ENCODE measurements around the gene MCM3.

Gene MCM3

GRCh38 chr6:52305411-52305810 is 20.9 kb upstream of the MCM3 start:
- Histone ChIP-seq H3K4me3 (ENCODE audit: low read depth, low read length) (no peak overlapping the region), H3K9me3 (ENCODE audit: control insufficient read depth, insufficient read depth, low read depth, low read length) (no peaks in the 10 kb centered on the region), H3K27ac (ENCODE audit: extremely low read depth, low read depth, low read length) (no peak overlapping the region), H3K36me3 (ENCODE audit: control insufficient read depth in 2 of 2, insufficient read depth in 1 of 2, low read length in 2 of 2) (no peaks in the 10 kb centered on the region), H3K4me1 (ENCODE audit: control insufficient read depth, insufficient read depth, low read length) (no peaks in the 10 kb centered on the region)
- TF ChIP-seq ZNF658 (tag by site-specific recombination; IDR thresholded peaks at IDR 0.05) = no peak
- TF ChIP-seq, protein P1, sequence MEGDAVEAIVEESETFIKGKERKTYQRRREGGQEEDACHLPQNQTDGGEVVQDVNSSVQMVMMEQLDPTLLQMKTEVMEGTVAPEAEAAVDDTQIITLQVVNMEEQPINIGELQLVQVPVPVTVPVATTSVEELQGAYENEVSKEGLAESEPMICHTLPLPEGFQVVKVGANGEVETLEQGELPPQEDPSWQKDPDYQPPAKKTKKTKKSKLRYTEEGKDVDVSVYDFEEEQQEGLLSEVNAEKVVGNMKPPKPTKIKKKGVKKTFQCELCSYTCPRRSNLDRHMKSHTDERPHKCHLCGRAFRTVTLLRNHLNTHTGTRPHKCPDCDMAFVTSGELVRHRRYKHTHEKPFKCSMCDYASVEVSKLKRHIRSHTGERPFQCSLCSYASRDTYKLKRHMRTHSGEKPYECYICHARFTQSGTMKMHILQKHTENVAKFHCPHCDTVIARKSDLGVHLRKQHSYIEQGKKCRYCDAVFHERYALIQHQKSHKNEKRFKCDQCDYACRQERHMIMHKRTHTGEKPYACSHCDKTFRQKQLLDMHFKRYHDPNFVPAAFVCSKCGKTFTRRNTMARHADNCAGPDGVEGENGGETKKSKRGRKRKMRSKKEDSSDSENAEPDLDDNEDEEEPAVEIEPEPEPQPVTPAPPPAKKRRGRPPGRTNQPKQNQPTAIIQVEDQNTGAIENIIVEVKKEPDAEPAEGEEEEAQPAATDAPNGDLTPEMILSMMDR (tag by site-specific recombination; IDR thresholded peaks at IDR 0.05) = no peak
- no peak for TF ChIP-seq ZNF169 (tag by site-specific recombination; IDR thresholded peaks at IDR 0.05)
- TF ChIP-seq ZSCAN30 (tag by site-specific recombination; IDR thresholded peaks at IDR 0.05) = no peak
- no peak for TF ChIP-seq REPIN1 (tag by site-specific recombination; IDR thresholded peaks at IDR 0.05; ENCODE audit: low read depth)
- TF ChIP-seq SCRT1 (tag by site-specific recombination; IDR thresholded peaks at IDR 0.05; ENCODE audit: borderline replicate concordance) = no peak
- TF ChIP-seq KLF1 (tag by site-specific recombination; IDR thresholded peaks at IDR 0.05) = no peak
- no peak for TF ChIP-seq ZNF768 (tag by site-specific recombination; IDR thresholded peaks at IDR 0.05)
- no peak for TF ChIP-seq HOXC10 (CRISPR knock-in tag; IDR thresholded peaks at IDR 0.05)
- TF ChIP-seq ZNF302 (tag by site-specific recombination; IDR thresholded peaks at IDR 0.05; ENCODE audit: low read depth) = no peak
- TF ChIP-seq MZF1 (tag by site-specific recombination; IDR thresholded peaks at IDR 0.05; ENCODE audit: borderline replicate concordance) = no peak
- no peak for TF ChIP-seq ZBTB17 (tag by site-specific recombination; IDR thresholded peaks at IDR 0.05)
- no peak for TF ChIP-seq ZNF138 (tag by site-specific recombination; IDR thresholded peaks at IDR 0.05; ENCODE audit: borderline replicate concordance)
- TF ChIP-seq ZNF488 (tag by site-specific recombination; IDR thresholded peaks at IDR 0.05) = no peak
- TF ChIP-seq ZNF391 (tag by site-specific recombination; IDR thresholded peaks at IDR 0.05; ENCODE audit: borderline replicate concordance, low read depth) = no peak
- no peak for TF ChIP-seq ZNF426 (tag by site-specific recombination; IDR thresholded peaks at IDR 0.05)
- TF ChIP-seq ZNF792 (tag by site-specific recombination; IDR thresholded peaks at IDR 0.05) = no peak
- no peak for TF ChIP-seq ZNF610 (tag by site-specific recombination; IDR thresholded peaks at IDR 0.05; ENCODE audit: borderline replicate concordance)
- ChIA-PET POLR2A (interaction anchor here (1.1 kb wide), 1 partner anchor 20 kb away, joined by 3 read pairs; no protein-coding TSS in a partner anchor), CTCF (interaction anchor here (0.5 to 1.6 kb wide), 5 partner anchors 12 to 115 kb away, joined by 3 read pairs; no protein-coding TSS in a partner anchor)

- ChIA-PET CTCF (interaction anchor here (0.6 to 1.6 kb wide), 3 partner anchors 12 to 19 kb away, joined by 3 read pairs; no protein-coding TSS in a partner anchor), POLR2A (interaction anchor here (1.1 kb wide), 1 partner anchor 20 kb away, joined by 3 read pairs; no protein-coding TSS in a partner anchor)
- Histone ChIP-seq H3K27ac (ENCODE audit: extremely low read depth, low read depth, low read length) (no peak overlapping the region), H3K9me3 (ENCODE audit: control insufficient read depth, insufficient read depth, low read depth, low read length) (no peaks in the 10 kb centered on the region), H3K4me1 (ENCODE audit: control insufficient read depth, insufficient read depth, low read length) (no peaks in the 10 kb centered on the region), H3K36me3 (ENCODE audit: control insufficient read depth in 2 of 2, insufficient read depth in 1 of 2, low read length in 2 of 2) (no peaks in the 10 kb centered on the region), H3K4me3 (ENCODE audit: low read depth, low read length) (no peak overlapping the region)
- TF ChIP-seq ZFP37 (tag by site-specific recombination; IDR thresholded peaks at IDR 0.05) (no peak), ZBTB21 (tag by site-specific recombination; IDR thresholded peaks at IDR 0.05) (no peak), ZBTB17 (tag by site-specific recombination; IDR thresholded peaks at IDR 0.05) (no peak), ELK4 (IDR thresholded peaks at IDR 0.05; ENCODE audit: borderline replicate concordance, low read depth, low read length) (no peak), ZNF366 (tag by site-specific recombination; conservative IDR thresholded peaks at IDR 0.05) (no peak), ZNF518A (tag by site-specific recombination; conservative IDR thresholded peaks at IDR 0.05; ENCODE audit: low read depth) (no peak), ZBTB6 (tag by site-specific recombination; IDR thresholded peaks at IDR 0.05) (no peak), ZFP3 (tag by site-specific recombination; IDR thresholded peaks at IDR 0.05; ENCODE audit: low read depth) (no peak), SETDB1 (IDR thresholded peaks at IDR 0.05; ENCODE audit: insufficient read length, low read length) (no peak), ZNF610 (tag by site-specific recombination; IDR thresholded peaks at IDR 0.05; ENCODE audit: borderline replicate concordance) (no peak)
Measured at GRCh38 chr6:52304983-52305390, 20.4 kb upstream of the MCM3 start.
